Ureter (tissue), 1 donor: ENCODE measurements around the gene WDFY4. TPM values are rescaled to one million over a fixed set of nuclear protein-coding genes. Genes with fewer than 3 reads are reported as not detected.

Experiments
- DNase-seq: peaks from one replicate; pipeline ENCODE4 v3.0.0-alpha.2; 2020; ENCODE audit warnings: low spot score
- total RNA-seq: library from RNA; stranded (reverse); gene quantifications from one replicate; pipeline ENCODE4 v1.2.4, GENCODE V29; 2023
- donor health status: DM: yes; HTN: yes; CAD: no.

WDFY4 gene
- total RNA-seq, 1 donor from 2014 or later, result 7.0 TPM

GRCh38 chr10:48690791-48691660 lies 6.4 kb downstream of the WDFY4 start:
- DNase-seq, result no peak

- no peak for DNase-seq
These were observed 7.3 kb downstream of the WDFY4 start for GRCh38 chr10:48691812-48692528.

GRCh38 chr10:48692748-48693147 lies 8.1 kb downstream of the WDFY4 start:
- no peak for DNase-seq

GRCh38 chr10:48693206-48693605 lies 8.5 kb downstream of the WDFY4 start:
- DNase-seq, result no peak

GRCh38 chr10:48694371-48695030 lies 9.8 kb downstream of the WDFY4 start:
- no peak for DNase-seq

GRCh38 chr10:48695636-48696534 lies 11.2 kb downstream of the WDFY4 start:
- no peak for DNase-seq

- no peak for DNase-seq
These were observed 11.8 kb downstream of the WDFY4 start for GRCh38 chr10:48696535-48696873.

GRCh38 chr10:48697091-48697490 lies 12.4 kb downstream of the WDFY4 start:
- DNase-seq, result no peak

- DNase-seq, result no peak
These were observed 13.4 kb downstream of the WDFY4 start for GRCh38 chr10:48697821-48698764.

- DNase-seq, result no peak
These were observed 14.4 kb downstream of the WDFY4 start for GRCh38 chr10:48699011-48699627.

GRCh38 chr10:48700071-48700470 lies 15.4 kb downstream of the WDFY4 start:
- DNase-seq, result no peak

GRCh38 chr10:48700493-48700892 lies 15.8 kb downstream of the WDFY4 start:
- no peak for DNase-seq

GRCh38 chr10:48701139-48701901 lies 16.6 kb downstream of the WDFY4 start:
- no peak for DNase-seq

- DNase-seq, result no peak
These were observed 17.3 kb downstream of the WDFY4 start for GRCh38 chr10:48701941-48702340.

- DNase-seq, result no peak
These were observed 19.0 kb downstream of the WDFY4 start for GRCh38 chr10:48703531-48704122.

- no peak for DNase-seq
These were observed 19.5 kb downstream of the WDFY4 start for GRCh38 chr10:48704156-48704555.

- no peak for DNase-seq
These were observed 20.8 kb downstream of the WDFY4 start for GRCh38 chr10:48705401-48705938.

GRCh38 chr10:48707472-48707871 lies 22.8 kb downstream of the WDFY4 start:
- no peak for DNase-seq

GRCh38 chr10:48708144-48708543 lies 23.5 kb downstream of the WDFY4 start:
- DNase-seq, result no peak
